Mesangial cell (primary cell): ENCODE results near the gene GALNS. TPM values are rescaled to one million over a fixed set of nuclear protein-coding genes. Genes with fewer than 3 reads are reported as not detected.

Source experiments
- total RNA-seq: library from RNA; depleted of rRNA; stranded (reverse); fragments of >200 nt; gene quantifications from 2 replicates; pipeline ENCODE4 v1.2.3, GENCODE V29; 2015

The GALNS gene
- 19.9 and 32.8 TPM in 2 replicates for total RNA-seq

GRCh38 chr16:88856828-88857727 is at the start of gene GALNS, which contains the start of gene TRAPPC2L:
GALNS (minus strand) TSS chr16:88856947; CDS start chr16:88856877, 70 bp downstream.
TRAPPC2L (plus strand) TSS chr16:88857127; CDS start chr16:88857151, 24 bp downstream.

GRCh38 chr16:88866151-88866920 is 9.6 kb upstream of the GALNS start, which contains the start of gene PABPN1L:
PABPN1L (minus strand) TSS chr16:88866660; CDS start chr16:88866606, 54 bp downstream.

GRCh38 chr16:88811769-88812512 is 44.8 kb downstream of the GALNS start, which contains the start of gene APRT:
APRT (minus strand) TSS chr16:88811928; CDS start chr16:88811899, 29 bp downstream.

DNA sequence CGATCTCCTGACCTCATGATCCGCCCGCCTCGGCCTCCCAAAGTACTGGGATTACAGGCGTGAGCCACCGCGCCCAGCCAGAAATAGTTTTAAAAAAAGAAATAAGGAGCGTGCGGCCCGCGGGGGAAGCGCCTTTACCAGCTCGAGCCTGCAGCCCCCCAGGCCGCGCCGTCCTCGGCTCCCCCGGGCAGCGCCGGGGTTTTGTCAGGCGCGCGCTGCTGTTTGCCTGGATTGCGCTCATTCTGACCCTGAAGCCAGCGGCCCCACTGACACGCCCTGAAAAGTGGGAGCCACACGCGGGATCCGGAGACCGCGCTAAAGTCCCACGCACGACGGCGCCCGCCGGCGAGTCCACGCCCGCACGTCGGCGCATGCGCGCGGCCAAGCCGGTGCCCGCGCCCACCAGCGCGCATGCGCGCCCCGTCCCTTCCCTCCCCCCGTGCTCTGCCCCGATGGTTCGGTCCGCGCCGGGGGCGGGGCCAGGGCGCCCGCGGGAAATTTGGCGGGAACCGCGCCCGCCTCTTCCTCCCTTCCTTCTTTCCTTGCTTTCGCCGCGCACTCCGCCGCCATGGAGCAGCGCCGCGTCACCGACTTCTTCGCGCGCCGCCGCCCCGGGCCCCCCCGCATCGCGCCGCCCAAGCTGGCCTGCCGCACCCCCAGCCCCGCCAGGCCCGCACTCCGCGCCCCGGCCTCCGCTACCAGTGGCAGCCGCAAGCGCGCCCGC is 53.3 kb downstream of the GALNS start, which contains the start of gene CDT1:
CDT1 (plus strand) TSS at position 526 of the 724 bp plus-strand sequence; CDS start at position 569, 43 bp downstream.

DNA sequence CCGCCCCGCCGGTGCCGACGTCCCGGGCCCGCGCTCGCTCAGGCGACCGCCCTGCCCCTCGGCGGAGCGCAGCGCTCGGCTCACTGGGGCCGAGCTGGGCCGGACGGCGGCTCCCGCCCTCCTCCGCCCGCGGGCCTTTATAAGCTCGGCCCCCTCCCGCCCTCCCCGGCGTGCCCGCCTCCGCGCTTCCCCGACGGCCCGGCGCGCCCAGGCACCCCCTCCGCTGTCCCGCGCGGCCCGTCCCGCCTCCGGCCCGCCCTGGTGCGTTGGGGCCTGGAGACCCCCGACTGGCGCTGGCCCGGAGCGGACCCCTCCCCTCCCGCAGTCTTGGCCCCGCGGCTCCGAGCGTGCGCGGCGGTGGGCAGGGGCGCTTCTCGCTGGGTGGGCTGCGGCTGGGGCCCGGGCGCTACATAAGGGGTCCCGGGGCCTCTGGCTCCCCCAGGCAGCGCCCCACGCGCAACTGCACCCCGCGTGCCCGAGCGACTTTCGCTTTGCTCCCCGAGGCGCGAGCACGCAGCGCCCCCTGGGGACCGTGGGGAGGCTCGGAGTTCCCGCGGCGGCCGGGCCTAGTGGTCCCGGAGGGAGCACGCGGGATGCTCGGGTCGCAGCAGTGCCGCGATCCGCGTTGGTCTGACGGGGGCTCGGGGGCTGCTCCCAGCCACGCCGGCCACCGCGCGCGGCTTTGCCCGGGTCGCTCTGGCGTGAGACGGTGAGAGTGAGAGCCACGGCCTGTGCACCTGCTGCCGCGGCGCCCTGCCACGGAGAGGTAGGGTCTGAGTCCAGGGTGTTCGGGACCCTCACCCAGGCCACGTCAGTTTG is 71.4 kb downstream of the GALNS start, which contains the start of gene PIEZO1:
PIEZO1 (minus strand) TSS at position 115 of the 819 bp plus-strand sequence. CDS start 256 bp downstream, outside the sequence.

Other genes with a start within 250 kb of the GALNS start
- not detected in 2 replicates for gene IL17C, start 218.4 kb downstream of the GALNS start, total RNA-seq
- gene CYBA, start 205.9 kb downstream of the GALNS start, total RNA-seq = 892 and 1,214 TPM in 2 replicates
- gene MVD, start 193.9 kb downstream of the GALNS start, total RNA-seq = 56.9 and 89.5 TPM in 2 replicates
- gene SNAI3, start 170.4 kb downstream of the GALNS start, total RNA-seq = 0.25 TPM in 1 of 2 replicates, not detected in the other
- 31.0 and 34.7 TPM in 2 replicates for gene RNF166, start 150.5 kb downstream of the GALNS start, total RNA-seq
- gene CTU2, start 150.4 kb downstream of the GALNS start, total RNA-seq = 18.8 and 23.3 TPM in 2 replicates
- 330 and 378 TPM in 2 replicates for gene PIEZO1, start 71.7 kb downstream of the GALNS start, total RNA-seq
- 20.4 and 63.6 TPM in 2 replicates for gene CDT1, start 53.2 kb downstream of the GALNS start, total RNA-seq
- 196 and 238 TPM in 2 replicates for gene APRT, start 45.0 kb downstream of the GALNS start, total RNA-seq
- 48.8 and 60.3 TPM in 2 replicates for gene TRAPPC2L, start 180 bp upstream of the GALNS start, total RNA-seq
- gene PABPN1L, start 9.7 kb upstream of the GALNS start, total RNA-seq = not detected in 2 replicates
- not detected in 2 replicates for gene CBFA2T3, start 120.3 kb upstream of the GALNS start, total RNA-seq
- gene ACSF3, start 236.9 kb upstream of the GALNS start, total RNA-seq = 23.8 and 33.8 TPM in 2 replicates